ENCODE measurements around the gene PLEKHG4. TPM values are rescaled to one million over a fixed set of nuclear protein-coding genes. Genes with fewer than 3 reads are reported as not detected.

The PLEKHG4 gene
- total and polyA plus RNA-seq, 2 donors (not counting 1 experiment from before 2014, with no cell fraction given), result 9.9 to 37.7 TPM

- Histone ChIP-seq H3K4me1 (ENCODE audit: control insufficient read depth, extremely low read depth, insufficient read depth, low read length) (peaks cover 43% of the 10 kb centered on the region), H3K4me2 (ENCODE audit: extremely low read depth, insufficient read depth, low read length) (peak within 1 kb of the TSS; percentile 91), H3K9ac (ENCODE audit: insufficient read depth, low read length) (peak within 1 kb of the TSS; percentile 76), H3K36me3 (ENCODE audit: control insufficient read depth, insufficient read depth, low read length) (peaks cover 3% of the 10 kb centered on the region), H3K27me3 (ENCODE audit: control insufficient read depth, insufficient read depth, low read length) (no peaks in the 10 kb centered on the region), H3K27ac (ENCODE audit: insufficient read depth, low read length) (peak within 1 kb of the TSS; percentile 85), H3K79me2 (ENCODE audit: control insufficient read depth, insufficient read depth, low read length) (peaks cover 24% of the 10 kb centered on the region), H2AFZ (ENCODE audit: low read length) (peak within 1 kb of the TSS; percentile 60), H3K4me3 (replicated peaks in 1 of 4; ENCODE audit: control extremely low read depth in 1 of 4, insufficient read depth in 1 of 4, low read depth in 3 of 4, low read length in 4 of 4) (peak within 1 kb of the TSS; percentile 79 to 90 (median 87)), H4K20me1 (ENCODE audit: control insufficient read depth, extremely low read depth, insufficient read depth, low read length) (no peaks in the 10 kb centered on the region), H3K9me3 (ENCODE audit: control insufficient read depth, insufficient read depth, low read depth, low read length) (no peaks in the 10 kb centered on the region)
- peak; percentile 91 to 93 for DNase-seq (ENCODE audit: low read depth in 2 of 2)
- TF ChIP-seq CTCF (conservative IDR thresholded peaks at IDR 0.05 in 1 of 2, IDR thresholded peaks at IDR 0.05 in 1 of 2; ENCODE audit: low read depth in 1 of 2, low read length in 2 of 2), result no peak
- no peak for TF ChIP-seq EZH2 (IDR thresholded peaks at IDR 0.05; ENCODE audit: low read length, missing control alignments)
Observed at GRCh38 chr16:67247192-67248072, 31.9 kb upstream of the PLEKHG4 start, which contains the start of gene FHOD1. Gene FHOD1 (minus strand): TSS chr16:67247481. CDS start chr16:67247410, 71 bp downstream.

DNA sequence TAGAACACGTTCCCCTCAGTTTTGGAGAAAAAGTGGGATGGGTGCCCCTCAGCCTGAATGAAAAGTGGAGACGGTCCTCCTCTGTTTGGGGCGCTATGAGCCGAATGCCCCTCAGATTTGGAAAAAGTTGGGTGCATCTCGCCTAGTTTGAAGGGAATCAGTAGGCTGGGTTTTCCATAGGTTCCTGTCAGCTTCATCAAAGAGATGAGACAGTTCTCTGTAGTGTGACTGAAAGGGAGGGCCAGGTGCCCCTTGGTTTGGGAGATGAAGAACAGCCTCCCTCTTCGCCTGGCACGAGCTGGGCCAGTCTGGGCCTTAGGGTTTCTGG lies 31.3 kb upstream of the PLEKHG4 start:
- Histone ChIP-seq H3K4me1 (ENCODE audit: control insufficient read depth, extremely low read depth, insufficient read depth, low read length) (peaks cover 40% of the 10 kb centered on the region), H2AFZ (ENCODE audit: low read length) (peak overlapping the region; percentile 60), H3K4me2 (ENCODE audit: extremely low read depth, insufficient read depth, low read length) (peak overlapping the region; percentile 91), H3K27ac (ENCODE audit: insufficient read depth, low read length) (peak overlapping the region; percentile 44), H3K4me3 (replicated peaks in 1 of 4; ENCODE audit: control extremely low read depth in 1 of 4, insufficient read depth in 1 of 4, low read depth in 3 of 4, low read length in 4 of 4) (peak overlapping the region; percentile 35 to 66 (median 52)), H3K79me2 (ENCODE audit: control insufficient read depth, insufficient read depth, low read length) (peaks cover 20% of the 10 kb centered on the region), H3K36me3 (ENCODE audit: control insufficient read depth, insufficient read depth, low read length) (peaks cover 3% of the 10 kb centered on the region), H4K20me1 (ENCODE audit: control insufficient read depth, extremely low read depth, insufficient read depth, low read length) (no peaks in the 10 kb centered on the region), H3K9ac (ENCODE audit: insufficient read depth, low read length) (peak overlapping the region; percentile 62), H3K27me3 (ENCODE audit: control insufficient read depth, insufficient read depth, low read length) (no peaks in the 10 kb centered on the region), H3K9me3 (ENCODE audit: control insufficient read depth, insufficient read depth, low read depth, low read length) (no peaks in the 10 kb centered on the region)
- no peak for TF ChIP-seq CTCF (conservative IDR thresholded peaks at IDR 0.05 in 1 of 2, IDR thresholded peaks at IDR 0.05 in 1 of 2; ENCODE audit: low read depth in 1 of 2, low read length in 2 of 2)
- TF ChIP-seq EZH2 (IDR thresholded peaks at IDR 0.05; ENCODE audit: low read length, missing control alignments), result no peak
- no peak for DNase-seq (ENCODE audit: low read depth in 2 of 2)

DNA sequence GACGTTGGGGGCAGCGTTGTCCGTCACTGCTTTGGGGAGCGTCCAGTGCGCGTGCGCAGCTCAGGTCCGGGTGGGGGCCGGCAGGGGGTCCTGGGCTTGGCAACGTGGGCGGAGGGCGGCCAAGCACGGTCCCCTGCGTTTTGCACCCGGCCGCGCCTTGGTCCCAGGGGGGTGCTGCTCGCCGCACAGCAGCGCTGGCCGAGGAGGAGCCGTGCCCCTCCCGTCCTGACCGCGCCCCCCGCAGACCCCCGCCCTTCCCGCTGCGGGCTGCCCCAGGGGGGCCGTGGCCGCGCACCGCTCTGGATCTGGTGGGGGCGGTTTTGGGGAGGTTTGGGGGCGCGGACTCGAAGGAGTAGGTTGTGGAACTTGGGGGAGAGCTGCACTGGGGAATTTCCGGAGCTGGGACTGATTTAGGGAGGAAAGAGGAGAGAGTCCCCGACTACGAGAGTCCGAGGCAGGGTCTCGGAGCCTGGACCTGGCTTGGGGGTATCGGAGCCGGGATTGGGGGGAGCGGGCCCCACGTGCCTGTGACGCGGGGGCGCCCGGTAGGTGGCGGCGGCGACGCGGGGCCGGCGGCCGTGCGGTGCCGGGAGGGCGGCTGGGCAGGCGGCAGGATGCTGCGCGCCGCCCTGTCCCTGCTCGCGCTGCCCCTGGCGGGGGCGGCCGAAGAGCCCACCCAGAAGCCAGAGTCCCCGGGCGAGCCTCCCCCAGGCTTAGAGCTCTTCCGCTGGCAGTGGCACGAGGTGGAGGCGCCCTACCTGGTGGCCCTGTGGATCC lies 30.7 kb upstream of the PLEKHG4 start, which contains the start of gene SLC9A5:
Gene SLC9A5 (plus strand): TSS at position 579 of the 777 bp plus-strand sequence. CDS start 36 bp downstream, at position 615.
- peak within 1 kb of the TSS; percentile 48 to 66 (median 52) for H3K4me3 ChIP-seq (replicated peaks in 1 of 4; ENCODE audit: control extremely low read depth in 1 of 4, insufficient read depth in 1 of 4, low read depth in 3 of 4, low read length in 4 of 4)
- H3K9ac ChIP-seq (ENCODE audit: insufficient read depth, low read length), result peak within 1 kb of the TSS; percentile 62
- H3K4me2 ChIP-seq (ENCODE audit: extremely low read depth, insufficient read depth, low read length), result peak within 1 kb of the TSS; percentile 91
- H3K4me1 ChIP-seq (ENCODE audit: control insufficient read depth, extremely low read depth, insufficient read depth, low read length), result peaks cover 34% of the 10 kb centered on the region
- H3K27me3 ChIP-seq (ENCODE audit: control insufficient read depth, insufficient read depth, low read length), result no peaks in the 10 kb centered on the region
- DNase-seq (ENCODE audit: low read depth in 2 of 2), result peak in 1 of 2 donors; percentile 27
- H3K36me3 ChIP-seq (ENCODE audit: control insufficient read depth, insufficient read depth, low read length), result peaks cover 3% of the 10 kb centered on the region
- H3K9me3 ChIP-seq (ENCODE audit: control insufficient read depth, insufficient read depth, low read depth, low read length), result no peaks in the 10 kb centered on the region
- H4K20me1 ChIP-seq (ENCODE audit: control insufficient read depth, extremely low read depth, insufficient read depth, low read length), result no peaks in the 10 kb centered on the region
- peak in 1 of 2 donors; percentile 12 for TF ChIP-seq CTCF (conservative IDR thresholded peaks at IDR 0.05 in 1 of 2, IDR thresholded peaks at IDR 0.05 in 1 of 2; ENCODE audit: low read depth in 1 of 2, low read length in 2 of 2)
- no peak for TF ChIP-seq EZH2 (IDR thresholded peaks at IDR 0.05; ENCODE audit: low read length, missing control alignments)
- H2AFZ ChIP-seq (ENCODE audit: low read length), result peak within 1 kb of the TSS; percentile 60
- H3K79me2 ChIP-seq (ENCODE audit: control insufficient read depth, insufficient read depth, low read length), result peaks cover 15% of the 10 kb centered on the region
- H3K27ac ChIP-seq (ENCODE audit: insufficient read depth, low read length), result peak within 1 kb of the TSS; percentile 44
